Measurements from ENCODE around the gene DDX20. TPM values are rescaled to one million over a fixed set of nuclear protein-coding genes. Genes with fewer than 3 reads are reported as not detected.

DDX20 gene
- total and polyA plus RNA-seq, 2 of the 8 experiments (the other 6 are each of a cell fraction or from before 2014, with no cell fraction given) = 7.5 to 24.7 TPM

DNA sequence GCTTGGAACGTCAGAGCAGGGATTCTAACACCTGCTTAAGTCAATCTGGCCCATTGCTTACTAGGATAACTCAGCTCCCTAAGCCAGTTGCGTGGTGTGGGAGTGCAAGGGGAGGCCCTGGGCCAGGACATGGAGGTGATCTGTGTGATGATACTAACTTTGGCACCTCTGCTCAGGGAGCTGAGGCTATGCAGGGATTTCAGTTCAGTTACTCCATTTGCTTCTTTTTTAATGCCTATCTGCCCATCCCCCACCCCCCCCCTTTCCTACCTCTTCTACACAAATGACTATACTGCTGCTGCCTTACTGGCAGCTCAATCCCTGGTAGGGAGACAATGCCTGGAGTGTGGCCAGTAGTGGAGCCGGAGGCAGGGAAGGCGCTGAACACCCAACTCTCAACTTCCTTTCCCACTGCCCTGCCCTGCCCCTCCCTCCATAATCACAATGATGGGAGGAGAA, 36.0 kb upstream of the DDX20 start (continued):
- TF ChIP-seq ASH2L (IDR thresholded peaks at IDR 0.05; ENCODE audit: low read length) (no peak), SIX5 (IDR thresholded peaks at IDR 0.05; ENCODE audit: low read depth, low read length) (no peak), SIN3A (conservative IDR thresholded peaks at IDR 0.05 in 1 of 2, IDR thresholded peaks at IDR 0.05 in 1 of 2; ENCODE audit: low read depth in 1 of 2, low read length in 2 of 2) (no peak), EP300 (IDR thresholded peaks at IDR 0.05; ENCODE audit: borderline replicate concordance in 1 of 2, low read depth in 2 of 2, low read length in 2 of 2) (no peak), POLR2A (IDR thresholded peaks at IDR 0.05; ENCODE audit: control extremely low read depth in 1 of 2, low read depth in 2 of 2, low read length in 2 of 2) (no peak), JUND (IDR thresholded peaks at IDR 0.05; ENCODE audit: low read length) (no peak), NRF1 (IDR thresholded peaks at IDR 0.05; ENCODE audit: low read depth, low read length) (no peak), KDM1A (IDR thresholded peaks at IDR 0.05; ENCODE audit: borderline replicate concordance, low read length) (no peak)
- TF ChIP-seq, protein P1, sequence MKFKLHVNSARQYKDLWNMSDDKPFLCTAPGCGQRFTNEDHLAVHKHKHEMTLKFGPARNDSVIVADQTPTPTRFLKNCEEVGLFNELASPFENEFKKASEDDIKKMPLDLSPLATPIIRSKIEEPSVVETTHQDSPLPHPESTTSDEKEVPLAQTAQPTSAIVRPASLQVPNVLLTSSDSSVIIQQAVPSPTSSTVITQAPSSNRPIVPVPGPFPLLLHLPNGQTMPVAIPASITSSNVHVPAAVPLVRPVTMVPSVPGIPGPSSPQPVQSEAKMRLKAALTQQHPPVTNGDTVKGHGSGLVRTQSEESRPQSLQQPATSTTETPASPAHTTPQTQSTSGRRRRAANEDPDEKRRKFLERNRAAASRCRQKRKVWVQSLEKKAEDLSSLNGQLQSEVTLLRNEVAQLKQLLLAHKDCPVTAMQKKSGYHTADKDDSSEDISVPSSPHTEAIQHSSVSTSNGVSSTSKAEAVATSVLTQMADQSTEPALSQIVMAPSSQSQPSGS (IDR thresholded peaks at IDR 0.05; ENCODE audit: low read length) = no peak
